GM23338 (cell line): ENCODE results near the gene IDH2. TPM values are rescaled to one million over a fixed set of nuclear protein-coding genes. Genes with fewer than 3 reads are reported as not detected.

Experiments used
- ATAC-seq: fragments of 200-7000 bp; cut with Tn5 transposase; 3 replicates; pipeline ENCODE4 v1.9.1; 2020
- DNase-seq: peaks from one replicate; pipeline ENCODE4 v3.0.0-alpha.2; 2015; ENCODE audit warnings: low spot score
- H2AFZ ChIP-seq: fragments of 200-600 bp; sonication (generic); 2 replicates; pipeline ENCODE4 v1.8.0; 2016; ENCODE audit warnings: antibody characterized with exemption, mild to moderate bottlenecking, moderate library complexity
- H3F3A ChIP-seq: fragments of 200-600 bp; sonication (generic); replicated peaks from 2 replicates; pipeline ENCODE4 v1.8.0; 2017; ENCODE audit warnings: antibody characterized with exemption, mixed run types, low read depth
- H3K27ac ChIP-seq: fragments of 200-600 bp; sonication (generic); 2 replicates; pipeline ENCODE4 v1.6.1; 2016; ENCODE audit warnings: low read depth
- H3K27me3 ChIP-seq: fragments of 200-600 bp; sonication (generic); 2 replicates; pipeline ENCODE4 v1.8.0; 2016; ENCODE audit warnings: mild to moderate bottlenecking, mixed run types, moderate library complexity; ENCODE audit not compliant: insufficient read depth
- H3K36me3 ChIP-seq: fragments of 200-600 bp; sonication (generic); 2 replicates; pipeline ENCODE4 v1.8.0; 2016; ENCODE audit warnings: mild to moderate bottlenecking; ENCODE audit not compliant: insufficient read depth
- H3K4me1 ChIP-seq: fragments of 200-600 bp; sonication (generic); 2 replicates; pipeline ENCODE4 v1.8.0; 2016; ENCODE audit warnings: mild to moderate bottlenecking, moderate library complexity; ENCODE audit not compliant: insufficient read depth
- H3K4me2 ChIP-seq: fragments of 200-600 bp; sonication (generic); 2 replicates; pipeline ENCODE4 v1.7.1; 2017; ENCODE audit warnings: mixed run types
- H3K4me3 ChIP-seq: fragments of 200-600 bp; sonication (generic); 2 replicates; pipeline ENCODE4 v1.6.1; 2016; ENCODE audit warnings: mixed run types
- H3K79me2 ChIP-seq: fragments of 200-600 bp; sonication (generic); replicated peaks from 2 replicates; pipeline ENCODE4 v1.8.0; 2017; ENCODE audit warnings: mild to moderate bottlenecking; ENCODE audit not compliant: insufficient read depth
- H3K9me2 ChIP-seq: fragments of 200-600 bp; sonication (generic); 2 replicates; pipeline ENCODE4 v1.8.0; 2017; ENCODE audit not compliant: insufficient read depth
- H4K20me1 ChIP-seq: fragments of 200-600 bp; sonication (generic); replicated peaks from 2 replicates; pipeline ENCODE4 v1.8.0; 2017; ENCODE audit warnings: mild to moderate bottlenecking; ENCODE audit not compliant: insufficient read depth
- H3K27ac Mint-ChIP-seq: 2 replicates; pipeline ENCODE4 v1.8.0; 2020; ENCODE audit warnings: inconsistent platforms, mild to moderate bottlenecking, moderate library complexity, mixed read lengths
- H3K27me3 Mint-ChIP-seq: 3 replicates; pipeline ENCODE4 v1.8.0; 2022; ENCODE audit warnings: low read depth, mild to moderate bottlenecking, moderate library complexity, mixed read lengths, inconsistent platforms; ENCODE audit not compliant: insufficient read depth, poor library complexity
- H3K36me3 Mint-ChIP-seq: 3 replicates; pipeline ENCODE4 v1.8.0; 2021; ENCODE audit warnings: low read depth, mild to moderate bottlenecking, inconsistent platforms, moderate library complexity, mixed read lengths
- H3K4me1 Mint-ChIP-seq: 3 replicates; pipeline ENCODE4 v1.8.0; 2020; ENCODE audit warnings: mild to moderate bottlenecking, inconsistent platforms, mixed read lengths
- H3K4me3 Mint-ChIP-seq: 3 replicates; pipeline ENCODE4 v1.8.0; 2021; ENCODE audit warnings: moderate library complexity, mild to moderate bottlenecking, inconsistent platforms, mixed read lengths
- H3K9me3 Mint-ChIP-seq: 3 replicates; pipeline ENCODE4 v1.8.0; 2020; ENCODE audit warnings: moderate library complexity, mild to moderate bottlenecking, inconsistent platforms, mixed read lengths
- JUNB ChIP-seq: IDR thresholded peaks from one replicate; pipeline ENCODE4 v1.6.1; 2016; ENCODE audit warnings: antibody characterized with exemption; ENCODE audit not compliant: unreplicated experiment
- POLR2AphosphoS5 ChIP-seq: IDR thresholded peaks from 2 replicates; pipeline ENCODE4 v1.6.1; 2016; ENCODE audit warnings: antibody characterized with exemption, low read depth
- polyA plus RNA-seq: library from polyadenylated mRNA; unstranded; fragments of >200 nt; fragmentation: Nextera tagmentation; extraction: Ambion mirVana; gene quantifications from 2 replicates; pipeline ENCODE4 v1.2.1, GENCODE V29; 2016
- total RNA-seq: library from RNA; depleted of rRNA; stranded (reverse); fragments of >200 nt; shearing (Covaris generic); gene quantifications from 2 replicates; pipeline ENCODE4 v1.2.3, GENCODE V29; 2014
- TF ChIP-seq, protein P1 (sequence below), 2 experiments: fragments of 200-600 bp in 1 of 2; sonication (generic) in 1 of 2; conservative IDR thresholded peaks; 2 replicates each; pipeline versions ENCODE4 v1.5.1 to v1.6.1; 2016 to 2017; ENCODE audit warnings: antibody characterized with exemption in 2 of 2, low read depth in 2 of 2, mild to moderate bottlenecking in 2 of 2, moderate library complexity in 1 of 2
- TF ChIP-seq, protein P2 (sequence below): fragments of 250-450 bp; sonication (Bioruptor Pico); IDR thresholded peaks from 2 replicates; pipeline ENCODE4 v1.5.0; 2020; ENCODE audit warnings: mild to moderate bottlenecking, moderate library complexity

The IDH2 gene
- total and polyA plus RNA-seq, 2 experiments from 2014 or later: 54.9 to 64.0 TPM

DNA sequence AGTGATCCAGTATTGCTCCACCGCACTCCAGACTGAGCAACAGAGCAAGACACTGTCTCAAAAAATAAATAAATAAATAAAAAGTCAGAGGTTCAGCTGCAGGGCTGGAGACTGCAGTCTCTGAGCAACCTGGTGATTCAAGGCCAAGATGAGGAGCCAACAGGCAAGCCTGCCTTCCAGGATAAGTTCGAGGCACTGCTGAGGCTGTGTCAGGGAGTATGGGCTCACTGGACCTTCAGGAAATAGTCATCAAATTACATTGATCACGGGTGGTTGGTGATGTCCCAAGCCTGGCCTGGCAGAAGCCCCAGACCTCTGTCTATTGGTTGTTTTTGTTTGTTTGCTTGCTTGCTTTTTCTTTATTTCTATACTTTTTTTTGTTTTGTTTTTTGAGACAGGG, 41.5 kb downstream of the IDH2 start:
- H3K36me3 ChIP-seq: no peaks in the 10 kb centered on the region
- no peak overlapping the region for H2AFZ ChIP-seq
- H4K20me1 ChIP-seq: no peaks in the 10 kb centered on the region; the same call in 1 of the 2 replicates
- no peaks in the 10 kb centered on the region for H3K9me2 ChIP-seq
- H3F3A ChIP-seq: peaks cover 9% of the 10 kb centered on the region; the same call in 1 of the 2 replicates
- ATAC-seq (no peak), DNase-seq (no peak)
- TF ChIP-seq POLR2AphosphoS5 (no peak), JUNB (no peak)
- TF ChIP-seq, protein P1, sequence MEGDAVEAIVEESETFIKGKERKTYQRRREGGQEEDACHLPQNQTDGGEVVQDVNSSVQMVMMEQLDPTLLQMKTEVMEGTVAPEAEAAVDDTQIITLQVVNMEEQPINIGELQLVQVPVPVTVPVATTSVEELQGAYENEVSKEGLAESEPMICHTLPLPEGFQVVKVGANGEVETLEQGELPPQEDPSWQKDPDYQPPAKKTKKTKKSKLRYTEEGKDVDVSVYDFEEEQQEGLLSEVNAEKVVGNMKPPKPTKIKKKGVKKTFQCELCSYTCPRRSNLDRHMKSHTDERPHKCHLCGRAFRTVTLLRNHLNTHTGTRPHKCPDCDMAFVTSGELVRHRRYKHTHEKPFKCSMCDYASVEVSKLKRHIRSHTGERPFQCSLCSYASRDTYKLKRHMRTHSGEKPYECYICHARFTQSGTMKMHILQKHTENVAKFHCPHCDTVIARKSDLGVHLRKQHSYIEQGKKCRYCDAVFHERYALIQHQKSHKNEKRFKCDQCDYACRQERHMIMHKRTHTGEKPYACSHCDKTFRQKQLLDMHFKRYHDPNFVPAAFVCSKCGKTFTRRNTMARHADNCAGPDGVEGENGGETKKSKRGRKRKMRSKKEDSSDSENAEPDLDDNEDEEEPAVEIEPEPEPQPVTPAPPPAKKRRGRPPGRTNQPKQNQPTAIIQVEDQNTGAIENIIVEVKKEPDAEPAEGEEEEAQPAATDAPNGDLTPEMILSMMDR (conservative IDR thresholded peaks at IDR 0.05; ENCODE audit: low read depth in 2 of 2): no peak
- TF ChIP-seq, protein P2, sequence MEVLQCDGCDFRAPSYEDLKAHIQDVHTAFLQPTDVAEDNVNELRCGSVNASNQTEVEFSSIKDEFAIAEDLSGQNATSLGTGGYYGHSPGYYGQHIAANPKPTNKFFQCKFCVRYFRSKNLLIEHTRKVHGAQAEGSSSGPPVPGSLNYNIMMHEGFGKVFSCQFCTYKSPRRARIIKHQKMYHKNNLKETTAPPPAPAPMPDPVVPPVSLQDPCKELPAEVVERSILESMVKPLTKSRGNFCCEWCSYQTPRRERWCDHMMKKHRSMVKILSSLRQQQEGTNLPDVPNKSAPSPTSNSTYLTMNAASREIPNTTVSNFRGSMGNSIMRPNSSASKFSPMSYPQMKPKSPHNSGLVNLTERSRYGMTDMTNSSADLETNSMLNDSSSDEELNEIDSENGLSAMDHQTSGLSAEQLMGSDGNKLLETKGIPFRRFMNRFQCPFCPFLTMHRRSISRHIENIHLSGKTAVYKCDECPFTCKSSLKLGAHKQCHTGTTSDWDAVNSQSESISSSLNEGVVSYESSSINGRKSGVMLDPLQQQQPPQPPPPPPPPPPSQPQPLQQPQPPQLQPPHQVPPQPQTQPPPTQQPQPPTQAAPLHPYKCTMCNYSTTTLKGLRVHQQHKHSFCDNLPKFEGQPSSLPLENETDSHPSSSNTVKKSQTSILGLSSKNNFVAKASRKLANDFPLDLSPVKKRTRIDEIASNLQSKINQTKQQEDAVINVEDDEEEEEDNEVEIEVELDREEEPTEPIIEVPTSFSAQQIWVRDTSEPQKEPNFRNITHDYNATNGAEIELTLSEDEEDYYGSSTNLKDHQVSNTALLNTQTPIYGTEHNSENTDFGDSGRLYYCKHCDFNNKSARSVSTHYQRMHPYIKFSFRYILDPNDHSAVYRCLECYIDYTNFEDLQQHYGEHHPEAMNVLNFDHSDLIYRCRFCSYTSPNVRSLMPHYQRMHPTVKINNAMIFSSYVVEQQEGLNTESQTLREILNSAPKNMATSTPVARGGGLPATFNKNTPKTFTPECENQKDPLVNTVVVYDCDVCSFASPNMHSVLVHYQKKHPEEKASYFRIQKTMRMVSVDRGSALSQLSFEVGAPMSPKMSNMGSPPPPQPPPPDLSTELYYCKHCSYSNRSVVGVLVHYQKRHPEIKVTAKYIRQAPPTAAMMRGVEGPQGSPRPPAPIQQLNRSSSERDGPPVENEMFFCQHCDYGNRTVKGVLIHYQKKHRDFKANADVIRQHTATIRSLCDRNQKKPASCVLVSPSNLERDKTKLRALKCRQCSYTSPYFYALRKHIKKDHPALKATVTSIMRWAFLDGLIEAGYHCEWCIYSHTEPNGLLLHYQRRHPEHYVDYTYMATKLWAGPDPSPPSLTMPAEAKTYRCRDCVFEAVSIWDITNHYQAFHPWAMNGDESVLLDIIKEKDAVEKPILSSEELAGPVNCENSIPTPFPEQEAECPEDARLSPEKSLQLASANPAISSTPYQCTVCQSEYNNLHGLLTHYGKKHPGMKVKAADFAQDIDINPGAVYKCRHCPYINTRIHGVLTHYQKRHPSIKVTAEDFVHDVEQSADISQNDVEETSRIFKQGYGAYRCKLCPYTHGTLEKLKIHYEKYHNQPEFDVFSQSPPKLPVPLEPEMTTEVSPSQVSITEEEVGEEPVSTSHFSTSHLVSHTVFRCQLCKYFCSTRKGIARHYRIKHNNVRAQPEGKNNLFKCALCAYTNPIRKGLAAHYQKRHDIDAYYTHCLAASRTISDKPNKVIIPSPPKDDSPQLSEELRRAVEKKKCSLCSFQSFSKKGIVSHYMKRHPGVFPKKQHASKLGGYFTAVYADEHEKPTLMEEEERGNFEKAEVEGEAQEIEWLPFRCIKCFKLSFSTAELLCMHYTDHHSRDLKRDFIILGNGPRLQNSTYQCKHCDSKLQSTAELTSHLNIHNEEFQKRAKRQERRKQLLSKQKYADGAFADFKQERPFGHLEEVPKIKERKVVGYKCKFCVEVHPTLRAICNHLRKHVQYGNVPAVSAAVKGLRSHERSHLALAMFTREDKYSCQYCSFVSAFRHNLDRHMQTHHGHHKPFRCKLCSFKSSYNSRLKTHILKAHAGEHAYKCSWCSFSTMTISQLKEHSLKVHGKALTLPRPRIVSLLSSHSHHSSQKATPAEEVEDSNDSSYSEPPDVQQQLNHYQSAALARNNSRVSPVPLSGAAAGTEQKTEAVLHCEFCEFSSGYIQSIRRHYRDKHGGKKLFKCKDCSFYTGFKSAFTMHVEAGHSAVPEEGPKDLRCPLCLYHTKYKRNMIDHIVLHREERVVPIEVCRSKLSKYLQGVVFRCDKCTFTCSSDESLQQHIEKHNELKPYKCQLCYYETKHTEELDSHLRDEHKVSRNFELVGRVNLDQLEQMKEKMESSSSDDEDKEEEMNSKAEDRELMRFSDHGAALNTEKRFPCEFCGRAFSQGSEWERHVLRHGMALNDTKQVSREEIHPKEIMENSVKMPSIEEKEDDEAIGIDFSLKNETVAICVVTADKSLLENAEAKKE: no peak
- 0 out of 2 replicates have a peak, but pooled peaks cover 4% of the 10 kb centered on the region for H3K79me2 ChIP-seq
- H3K27me3 ChIP-seq: no peaks in the 10 kb centered on the region
- Mint-ChIP-seq H3K27me3 (peaks cover 26% of the 10 kb centered on the region), H3K4me3 (no peak overlapping the region), H3K4me1 (peaks cover 55% of the 10 kb centered on the region), H3K9me3 (no peaks in the 10 kb centered on the region), H3K36me3 (no peaks in the 10 kb centered on the region; the same call in 1 of the 3 replicates), H3K27ac (no peak overlapping the region)
- 0 out of 2 replicates have a peak overlapping the region, but pooled peaks have one; percentile 74 for H3K27ac ChIP-seq
- H3K4me2 ChIP-seq: no peak overlapping the region
- H3K4me1 ChIP-seq: peaks cover 41% of the 10 kb centered on the region
- no peak overlapping the region for H3K4me3 ChIP-seq
